Esophagus muscularis mucosa (tissue), 4 donors: Measurements from ENCODE around the gene MLLT3.

Source experiments
- CTCF ChIP-seq, 3 experiments: fragments of 200-600 bp in 2 of 3; fragments of 450-650 bp in 1 of 3; sonication (generic) in 2 of 3; IDR thresholded peaks; one replicate each; pipeline ENCODE4 v1.5.1; 2017 to 2019; ENCODE audit warnings: antibody characterized with exemption in 3 of 3, mild to moderate bottlenecking in 2 of 3, moderate library complexity in 1 of 3
- EP300 ChIP-seq: sonication (generic); formaldehyde crosslinking; IDR thresholded peaks from one replicate; pipeline ENCODE4 v1.6.1; 2017; ENCODE audit warnings: antibody characterized with exemption
- POLR2A ChIP-seq: fragments of 450-650 bp; IDR thresholded peaks from one replicate; pipeline ENCODE4 v1.6.1; 2017; ENCODE audit warnings: antibody characterized with exemption, moderate library complexity, mild to moderate bottlenecking, low read depth
- POLR2AphosphoS5 ChIP-seq, 2 donors: sonication (generic); formaldehyde crosslinking; IDR thresholded peaks; one replicate each; pipeline ENCODE4 v1.6.1; 2017; ENCODE audit warnings: antibody characterized with exemption in 2 of 2

- TF ChIP-seq POLR2A (no peak), CTCF (IDR thresholded peaks at IDR 0.05) (no peak), POLR2AphosphoS5 (IDR thresholded peaks at IDR 0.05) (no peak), EP300 (no peak)
Observed at GRCh38 chr9:20343325-20343724, 279.0 kb downstream of the MLLT3 start.
